ENCODE results near the gene CHN2. TPM values are rescaled to one million over a fixed set of nuclear protein-coding genes. Genes with fewer than 3 reads are reported as not detected.

Gene CHN2
- total and polyA plus RNA-seq, 10 donors, result 4.2 to 52.0 (median 28.5) TPM

DNA sequence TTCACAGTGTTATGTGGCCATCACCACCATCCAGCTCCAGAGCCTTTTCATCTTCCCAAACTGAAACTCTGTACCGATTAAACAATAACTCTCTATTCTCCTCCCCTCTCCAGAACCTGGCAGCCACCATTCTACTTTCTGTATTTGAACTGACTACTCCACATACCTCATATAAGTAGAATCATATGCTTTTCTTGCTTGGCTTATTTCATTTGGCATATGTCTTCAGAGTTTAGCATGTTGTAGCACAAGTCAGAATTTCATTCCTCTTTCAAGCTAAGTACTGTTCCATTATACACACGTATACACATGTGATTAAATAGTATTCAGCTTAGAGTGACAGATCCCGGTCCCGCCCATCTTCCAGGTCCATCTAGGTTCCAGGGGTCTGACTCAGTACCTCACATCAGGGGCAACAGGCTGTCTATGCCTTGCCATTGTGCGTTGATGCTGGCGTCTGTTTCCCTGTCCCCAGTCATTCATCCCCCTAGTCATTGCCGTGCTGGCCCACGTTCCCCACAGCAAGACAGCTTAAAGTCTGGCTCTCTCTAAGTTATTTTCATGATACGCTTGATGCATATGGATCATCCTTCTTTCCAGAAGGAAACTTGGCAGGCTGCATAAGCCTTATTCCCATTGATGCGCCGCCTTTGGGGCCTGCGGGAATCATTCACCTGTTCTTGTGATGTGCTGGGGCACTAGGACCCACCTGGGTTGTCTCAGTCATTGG, 108.3 kb downstream of the CHN2 start:
- H3K4me3 ChIP-seq, result no peak overlapping the region
- peaks cover 0 to 19% (median 2%) of the 10 kb centered on the region in 6 donors for H3K4me1 ChIP-seq
- no peaks in the 10 kb centered on the region for H3K27me3 ChIP-seq (replicated peaks in 1 of 7)
- H3K9me3 ChIP-seq, result no peaks in the 10 kb centered on the region
- no peak overlapping the region for H3K27ac ChIP-seq
- TF ChIP-seq POLR2AphosphoS5 (IDR thresholded peaks at IDR 0.05), result no peak
- no peak for TF ChIP-seq POLR2A (IDR thresholded peaks at IDR 0.05)
- TF ChIP-seq, protein P1, sequence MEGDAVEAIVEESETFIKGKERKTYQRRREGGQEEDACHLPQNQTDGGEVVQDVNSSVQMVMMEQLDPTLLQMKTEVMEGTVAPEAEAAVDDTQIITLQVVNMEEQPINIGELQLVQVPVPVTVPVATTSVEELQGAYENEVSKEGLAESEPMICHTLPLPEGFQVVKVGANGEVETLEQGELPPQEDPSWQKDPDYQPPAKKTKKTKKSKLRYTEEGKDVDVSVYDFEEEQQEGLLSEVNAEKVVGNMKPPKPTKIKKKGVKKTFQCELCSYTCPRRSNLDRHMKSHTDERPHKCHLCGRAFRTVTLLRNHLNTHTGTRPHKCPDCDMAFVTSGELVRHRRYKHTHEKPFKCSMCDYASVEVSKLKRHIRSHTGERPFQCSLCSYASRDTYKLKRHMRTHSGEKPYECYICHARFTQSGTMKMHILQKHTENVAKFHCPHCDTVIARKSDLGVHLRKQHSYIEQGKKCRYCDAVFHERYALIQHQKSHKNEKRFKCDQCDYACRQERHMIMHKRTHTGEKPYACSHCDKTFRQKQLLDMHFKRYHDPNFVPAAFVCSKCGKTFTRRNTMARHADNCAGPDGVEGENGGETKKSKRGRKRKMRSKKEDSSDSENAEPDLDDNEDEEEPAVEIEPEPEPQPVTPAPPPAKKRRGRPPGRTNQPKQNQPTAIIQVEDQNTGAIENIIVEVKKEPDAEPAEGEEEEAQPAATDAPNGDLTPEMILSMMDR (IDR thresholded peaks at IDR 0.05 in 8 of 11, conservative IDR thresholded peaks at IDR 0.05 in 3 of 11), result no peak
- no peak for DNase-seq
- no peaks in the 10 kb centered on the region for H3K36me3 ChIP-seq
- intact Hi-C loops (cut with DNase I; ENCODE audit: low total_unique reads), result no loop called here
- WGBS, 5 donors, result 95 to 98% (median 95%) methylated on average over 12 of the region's 12 CpGs

DNA sequence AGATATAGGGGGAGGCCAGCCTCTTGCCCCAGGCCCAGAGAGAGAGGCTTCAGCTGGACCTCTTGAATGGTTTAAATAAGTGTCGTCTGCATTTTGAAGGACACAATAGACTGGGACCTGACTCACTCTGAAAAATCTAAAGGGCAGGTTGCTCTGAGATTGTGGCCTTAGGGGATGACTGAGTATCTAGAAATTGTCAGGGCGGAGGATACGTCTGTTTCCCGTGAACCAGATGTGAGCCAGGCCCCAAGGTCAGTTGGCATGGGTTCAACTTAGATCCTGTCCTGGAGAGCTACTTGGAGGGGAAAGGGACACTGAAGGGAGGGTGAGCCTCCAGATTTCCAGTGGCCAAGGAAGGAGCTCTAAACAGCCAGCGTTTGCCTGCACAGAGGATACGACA, 110.2 kb downstream of the CHN2 start:
- Histone ChIP-seq H3K27me3 (replicated peaks in 1 of 7) (no peaks in the 10 kb centered on the region), H3K4me1 (peaks cover 0 to 19% (median 2%) of the 10 kb centered on the region in 6 donors), H3K27ac (peak overlapping the region in 6 of 8 donors; percentile 17 to 42 (median 33)), H3K36me3 (no peaks in the 10 kb centered on the region), H3K9me3 (peaks cover 0 to 10% (median 0%) of the 10 kb centered on the region in 8 donors), H3K4me3 (no peak overlapping the region)
- WGBS, 5 donors, result 66 to 81% (median 74%) methylated on average over 6 of the region's 6 CpGs
- no peak for DNase-seq
- intact Hi-C loops (cut with DNase I; ENCODE audit: low total_unique reads), result no loop called here
- TF ChIP-seq, protein P1 (IDR thresholded peaks at IDR 0.05 in 8 of 11, conservative IDR thresholded peaks at IDR 0.05 in 3 of 11), result no peak
- TF ChIP-seq POLR2AphosphoS5 (IDR thresholded peaks at IDR 0.05), result peak in 2 of 3 donors; percentile 39 to 85
- TF ChIP-seq POLR2A (IDR thresholded peaks at IDR 0.05), result no peak

- no peak for DNase-seq
- 71 to 89% (median 78%) methylated on average over 5 of the region's 5 CpGs for WGBS, 5 donors
- Histone ChIP-seq H3K4me1 (peaks cover 0 to 13% (median 2%) of the 10 kb centered on the region in 6 donors), H3K4me3 (no peak overlapping the region), H3K9me3 (peaks cover 0 to 21% (median 2%) of the 10 kb centered on the region in 8 donors), H3K36me3 (no peaks in the 10 kb centered on the region), H3K27me3 (replicated peaks in 1 of 7) (no peaks in the 10 kb centered on the region), H3K27ac (no peak overlapping the region)
- no peak for TF ChIP-seq POLR2AphosphoS5 (IDR thresholded peaks at IDR 0.05)
- TF ChIP-seq, protein P1 (IDR thresholded peaks at IDR 0.05 in 8 of 11, conservative IDR thresholded peaks at IDR 0.05 in 3 of 11), result no peak
- no peak for TF ChIP-seq POLR2A (IDR thresholded peaks at IDR 0.05)
- intact Hi-C loops (cut with DNase I; ENCODE audit: low total_unique reads), result no loop called here
These were observed 111.9 kb downstream of the CHN2 start for GRCh38 chr7:29306319-29306991.

DNA sequence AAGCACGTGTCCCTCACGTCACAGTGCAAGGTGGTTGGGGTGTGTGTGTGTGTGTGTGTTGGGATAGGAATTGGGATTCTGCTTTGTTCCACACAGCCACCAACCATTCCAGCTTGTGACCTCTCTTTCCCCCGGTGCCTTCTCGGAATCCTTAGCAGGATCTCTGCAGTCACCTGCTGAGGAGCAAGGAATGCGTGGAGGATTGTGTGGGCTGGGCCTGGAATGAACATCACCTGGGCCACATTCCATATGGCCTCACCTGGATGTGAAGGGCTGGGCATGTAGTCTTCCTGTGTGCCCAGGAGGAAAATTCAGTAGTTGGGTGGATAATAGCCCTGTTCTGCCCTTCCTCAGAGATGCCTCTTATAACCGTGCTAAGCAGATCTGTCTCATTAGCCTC, 113.8 kb downstream of the CHN2 start:
- 93 to 98% (median 95%) methylated on average over 6 of the region's 6 CpGs for WGBS, 5 donors
- no peak overlapping the region for H3K27ac ChIP-seq
- DNase-seq, result no peak
- intact Hi-C loops (cut with DNase I; ENCODE audit: low total_unique reads), result no loop called here
- no peak overlapping the region for H3K4me3 ChIP-seq
- H3K36me3 ChIP-seq, result no peaks in the 10 kb centered on the region
- peaks cover 0 to 8% (median 2%) of the 10 kb centered on the region in 6 donors for H3K4me1 ChIP-seq
- peaks cover 0 to 21% (median 2%) of the 10 kb centered on the region in 8 donors for H3K9me3 ChIP-seq
- no peaks in the 10 kb centered on the region for H3K27me3 ChIP-seq (replicated peaks in 1 of 7)
- TF ChIP-seq, protein P1 (IDR thresholded peaks at IDR 0.05 in 8 of 11, conservative IDR thresholded peaks at IDR 0.05 in 3 of 11), result no peak
- TF ChIP-seq POLR2A (IDR thresholded peaks at IDR 0.05) (no peak), POLR2AphosphoS5 (IDR thresholded peaks at IDR 0.05) (no peak)

All from spleen (tissue), 11 donors.